Aorta (tissue), 5 donors: ENCODE measurements around the gene TESMIN. TPM values are rescaled to one million over a fixed set of nuclear protein-coding genes. Genes with fewer than 3 reads are reported as not detected.

ENCODE experiments used
- ATAC-seq: fragments of 200-7000 bp; cut with Tn5 transposase; one replicate; pipeline ENCODE4 v1.9.1; 2022; ENCODE audit warnings: moderate library complexity; ENCODE audit not compliant: low FRiP score
- DNase-seq, 2 donors: peaks; one replicate each; pipeline ENCODE4 v3.0.0-alpha.2; 2020
- H3K27ac ChIP-seq, 2 donors: one replicate each; pipeline ENCODE4 v1.5.1; 2013; ENCODE audit warnings: low read length in 2 of 2, mild to moderate bottlenecking in 2 of 2, moderate library complexity in 2 of 2, control low read depth in 1 of 2, inconsistent platforms in 1 of 2, low read depth in 1 of 2
- H3K27me3 ChIP-seq, 2 donors: one replicate each; pipeline ENCODE4 v1.6.1; 2013; ENCODE audit warnings: control low read depth in 1 of 2, low read length in 1 of 2, mild to moderate bottlenecking in 1 of 2, moderate library complexity in 1 of 2; ENCODE audit not compliant: insufficient read depth in 2 of 2, control insufficient read depth in 1 of 2
- H3K36me3 ChIP-seq, 2 donors: one replicate each; pipeline ENCODE4 v1.6.1; 2013; ENCODE audit warnings: control low read depth in 1 of 2, low read length in 1 of 2, mild to moderate bottlenecking in 1 of 2; ENCODE audit not compliant: insufficient read depth in 2 of 2, control insufficient read depth in 1 of 2
- H3K4me1 ChIP-seq, 2 donors: one replicate each; pipeline ENCODE4 v1.6.1; 2013; ENCODE audit warnings: low read length in 2 of 2, control low read depth in 1 of 2, mild to moderate bottlenecking in 1 of 2, moderate library complexity in 1 of 2; ENCODE audit not compliant: insufficient read depth in 2 of 2, control insufficient read depth in 1 of 2
- H3K4me3 ChIP-seq, 2 donors: one replicate each; pipeline ENCODE4 v1.5.1; 2013; ENCODE audit warnings: low read length in 2 of 2, control low read depth in 1 of 2, mild to moderate bottlenecking in 1 of 2
- H3K9me3 ChIP-seq: one replicate; pipeline ENCODE4 v1.6.1; 2013; ENCODE audit warnings: mild to moderate bottlenecking, low read length; ENCODE audit not compliant: control insufficient read depth
- WGBS, 2 donors: extraction: QIAGEN DNeasy Blood & Tissue Kit; methylation state at CpG; one replicate each; pipeline ENCODE4 v1.1.7; 2013; 5-methylcytosine and 5-hydroxymethylcytosine counted together
- intact Hi-C, 2 donors: fragments of 100-400 bp; cut with DNase I; formaldehyde crosslinking; loops; one replicate each; pipeline versions ENCODE4 v1.14.2 to v1.15.0; 2022
- polyA plus RNA-seq, 2 donors: library from polyadenylated mRNA; stranded (reverse); fragments of 200-250 nt; gene quantifications; one replicate each; pipeline ENCODE4 v1.2.3, GENCODE V29; 2013
- total RNA-seq, 2 donors: library from RNA; stranded (reverse); fragmentation: NEBNext Ultra II Directional; extraction: Animal tissue kit (Norgen Biotek cat#: 25700); gene quantifications; one replicate each; pipeline ENCODE4 v1.2.1, GENCODE V29; 2021
- donor health status: healthy with polysubstance abuse.
- donor health status: Bipolar disorder and iron deficiency.
- donor health status: DM: no; HTN: no; CAD: no.
- donor health status: DM: no; HTN: no; CAD: no.
- donor health status: DM: yes; HTN: yes; CAD: no.

The TESMIN gene
- total and polyA plus RNA-seq, 4 donors, result 0.10 to 1.5 (median 0.42) TPM; not detected in 1

- ATAC-seq (no peak), DNase-seq (no peak)
- no peaks in the 10 kb centered on the region for H3K4me1 ChIP-seq
- no peaks in the 10 kb centered on the region for H3K9me3 ChIP-seq
- no peak overlapping the region for H3K4me3 ChIP-seq
- intact Hi-C loops, result no loop called here
- 86 to 90% methylated on average over 9 of the region's 9 CpGs for WGBS, 2 donors
- H3K36me3 ChIP-seq, result peaks cover 0 to 6% of the 10 kb centered on the region in 2 donors
- H3K27me3 ChIP-seq, result no peaks in the 10 kb centered on the region
- no peak overlapping the region for H3K27ac ChIP-seq
Measured at GRCh38 chr11:68753300-68753699, 2.0 kb upstream of the TESMIN start.

- intact Hi-C loops, result no loop called here
- WGBS, 2 donors, result 0 to 4% methylated on average over 1 to 21 of the region's 22 CpGs
- peak in 1 of 2 donors; percentile 47 for DNase-seq
Measured at GRCh38 chr11:68751004-68751325, 355 bp downstream of the TESMIN start.

GRCh38 chr11:68750195-68751003, 921 bp downstream of the TESMIN start:
- Histone ChIP-seq H3K27ac (no peak overlapping the region), H3K9me3 (no peaks in the 10 kb centered on the region), H3K4me3 (no peak overlapping the region), H3K27me3 (no peaks in the 10 kb centered on the region), H3K36me3 (peaks cover 0 to 2% of the 10 kb centered on the region in 2 donors), H3K4me1 (no peaks in the 10 kb centered on the region)
- peak; percentile 34 for ATAC-seq
- intact Hi-C loops, result no loop called here
- DNase-seq, result peak in 1 of 2 donors; percentile 50
- 23% methylated on average over 63 to 76 of the region's 76 CpGs for WGBS, 2 donors

More at GRCh38 chr11:68751004-68751325, 355 bp downstream of the TESMIN start:
- no peaks in the 10 kb centered on the region for H3K9me3 ChIP-seq
- no peaks in the 10 kb centered on the region for H3K4me1 ChIP-seq
- peaks cover 0 to 2% of the 10 kb centered on the region in 2 donors for H3K36me3 ChIP-seq
- no peaks in the 10 kb centered on the region for H3K27me3 ChIP-seq
- no peak overlapping the region for H3K4me3 ChIP-seq
- no peak for ATAC-seq
- H3K27ac ChIP-seq, result no peak overlapping the region

- H3K27ac ChIP-seq, result no peak overlapping the region
- peak; percentile 13 for ATAC-seq
- WGBS, 2 donors, result 47 to 57% methylated on average over 20 of the region's 20 CpGs
Measured at GRCh38 chr11:68749229-68750123, 1.8 kb downstream of the TESMIN start.

GRCh38 chr11:68748061-68748460, 3.3 kb downstream of the TESMIN start:
- 89 to 96% methylated on average over 2 of the region's 2 CpGs for WGBS, 2 donors
- ATAC-seq, result no peak

More at GRCh38 chr11:68749229-68750123, 1.8 kb downstream of the TESMIN start:
- no peak for DNase-seq
- Histone ChIP-seq H3K27me3 (no peaks in the 10 kb centered on the region), H3K36me3 (peaks cover 0 to 2% of the 10 kb centered on the region in 2 donors), H3K4me3 (no peak overlapping the region), H3K4me1 (no peaks in the 10 kb centered on the region), H3K9me3 (no peaks in the 10 kb centered on the region)
- intact Hi-C loops, result no loop called here

GRCh38 chr11:68743539-68743938, 7.8 kb downstream of the TESMIN start:
- ATAC-seq (no peak), DNase-seq (no peak)
- 96% methylated on average over 3 of the region's 3 CpGs for WGBS, 2 donors
- no peaks in the 10 kb centered on the region for H3K9me3 ChIP-seq
- intact Hi-C loops, result no loop called here
- H3K4me3 ChIP-seq, result no peak overlapping the region
- no peak overlapping the region for H3K27ac ChIP-seq
- no peaks in the 10 kb centered on the region for H3K4me1 ChIP-seq
- no peaks in the 10 kb centered on the region for H3K36me3 ChIP-seq
- H3K27me3 ChIP-seq, result no peaks in the 10 kb centered on the region

More at GRCh38 chr11:68748061-68748460, 3.3 kb downstream of the TESMIN start:
- Histone ChIP-seq H3K36me3 (no peaks in the 10 kb centered on the region), H3K27ac (no peak overlapping the region), H3K4me3 (no peak overlapping the region), H3K4me1 (no peaks in the 10 kb centered on the region), H3K27me3 (no peaks in the 10 kb centered on the region), H3K9me3 (no peaks in the 10 kb centered on the region)
- no peak for DNase-seq
- intact Hi-C loops, result no loop called here

GRCh38 chr11:68741463-68741862, 9.9 kb downstream of the TESMIN start:
- no peak overlapping the region for H3K27ac ChIP-seq
- intact Hi-C loops, result no loop called here
- DNase-seq (no peak), ATAC-seq (no peak)
- H3K4me1 ChIP-seq, result no peaks in the 10 kb centered on the region
- no peaks in the 10 kb centered on the region for H3K36me3 ChIP-seq
- no peaks in the 10 kb centered on the region for H3K9me3 ChIP-seq
- H3K4me3 ChIP-seq, result no peak overlapping the region
- no peaks in the 10 kb centered on the region for H3K27me3 ChIP-seq
- 87 to 88% methylated on average over 7 of the region's 7 CpGs for WGBS, 2 donors

GRCh38 chr11:68735646-68736045, 15.7 kb downstream of the TESMIN start:
- H3K9me3 ChIP-seq, result no peaks in the 10 kb centered on the region
- intact Hi-C loops, result no loop called here
- no peak overlapping the region for H3K27ac ChIP-seq
- no peaks in the 10 kb centered on the region for H3K4me1 ChIP-seq
- no peaks in the 10 kb centered on the region for H3K36me3 ChIP-seq
- no peak for DNase-seq
- ATAC-seq, result no peak
- 92 to 93% methylated on average over 6 of the region's 6 CpGs for WGBS, 2 donors
- H3K27me3 ChIP-seq, result no peaks in the 10 kb centered on the region
- no peak overlapping the region for H3K4me3 ChIP-seq
